HEK293 (cell line): ENCODE results near the gene NOG.

Experiments used
- CTCF ChIA-PET: fragments of 350-600 bp; formaldehyde crosslinking; extraction: SDS; loops from one replicate; lab custom pipeline; 2021; ENCODE audit warnings: antibody characterized with exemption; lab: Yijun Ruan, JAX
- POLR2A ChIA-PET: fragments of 300-600 bp; formaldehyde crosslinking; extraction: SDS; loops from one replicate; lab custom pipeline; 2020; ENCODE audit warnings: antibody characterized with exemption, inconsistent platforms; lab: Yijun Ruan, JAX
- H3K27ac ChIP-seq: fragments of 200-500 bp; sonication (Bioruptor generic); 2 replicates; pipeline ENCODE4 v1.5.1; 2014; ENCODE audit warnings: low read depth, low read length, control low read depth, inconsistent platforms; ENCODE audit errors: extremely low read depth
- H3K36me3 ChIP-seq, 2 experiments: fragments of 200-500 bp in 1 of 2; sonication (Bioruptor generic) in 1 of 2; 1 replicate in 1 of 2; 2 replicates in 1 of 2; pipeline ENCODE4 v1.5.1; 2014 to 2017; ENCODE audit warnings: inconsistent platforms in 2 of 2, low read length in 2 of 2; ENCODE audit not compliant: control insufficient read depth in 2 of 2, insufficient read depth in 1 of 2
- H3K4me1 ChIP-seq: fragments of 200-500 bp; sonication (Bioruptor generic); 2 replicates; pipeline ENCODE4 v1.5.1; 2014; ENCODE audit warnings: mild to moderate bottlenecking, low read length, inconsistent platforms; ENCODE audit not compliant: control insufficient read depth, insufficient read depth
- H3K4me3 ChIP-seq: 2 replicates; pipeline ENCODE4 v1.5.1; 2011; ENCODE audit warnings: low read depth, mild to moderate bottlenecking, control low read depth, low read length, moderate library complexity
- H3K9me3 ChIP-seq: fragments of 200-500 bp; sonication (Bioruptor generic); 2 replicates; pipeline ENCODE4 v1.5.1; 2014; ENCODE audit warnings: low read depth, low read length, inconsistent platforms; ENCODE audit not compliant: control insufficient read depth, insufficient read depth
- FEZF1 ChIP-seq: fragments of 450-650 bp; formaldehyde crosslinking; IDR thresholded peaks from 2 replicates; pipeline ENCODE4 v1.5.1; 2016; ENCODE audit warnings: missing biosample characterization, missing genetic modification characterization
- KLF7 ChIP-seq: fragments of 450-650 bp; formaldehyde crosslinking; IDR thresholded peaks from 2 replicates; pipeline ENCODE4 v1.5.1; 2016; ENCODE audit warnings: missing biosample characterization, missing genetic modification characterization, borderline replicate concordance
- KLF8 ChIP-seq: fragments of 450-650 bp; formaldehyde crosslinking; IDR thresholded peaks from 2 replicates; pipeline ENCODE4 v1.5.1; 2016; ENCODE audit warnings: missing biosample characterization, missing genetic modification characterization
- OSR2 ChIP-seq: fragments of 450-650 bp; formaldehyde crosslinking; IDR thresholded peaks from 2 replicates; pipeline ENCODE4 v1.5.1; 2016; ENCODE audit warnings: missing biosample characterization, missing genetic modification characterization
- REPIN1 ChIP-seq: fragments of 450-650 bp; formaldehyde crosslinking; IDR thresholded peaks from 2 replicates; pipeline ENCODE4 v1.5.1; 2017; ENCODE audit warnings: missing biosample characterization, missing genetic modification characterization, low read depth
- SCRT1 ChIP-seq: fragments of 450-650 bp; formaldehyde crosslinking; IDR thresholded peaks from 2 replicates; pipeline ENCODE4 v1.5.1; 2016; ENCODE audit warnings: missing biosample characterization, missing genetic modification characterization, borderline replicate concordance
- SP2 ChIP-seq: fragments of 450-650 bp; formaldehyde crosslinking; IDR thresholded peaks from 2 replicates; pipeline ENCODE4 v1.5.1; 2016; ENCODE audit warnings: missing biosample characterization, missing genetic modification characterization
- SP7 ChIP-seq: fragments of 450-650 bp; formaldehyde crosslinking; IDR thresholded peaks from 2 replicates; pipeline ENCODE4 v1.5.1; 2016; ENCODE audit warnings: missing biosample characterization, missing genetic modification characterization
- TRIM28 ChIP-seq: IDR thresholded peaks from 2 replicates; pipeline ENCODE4 v1.6.1; 2011; ENCODE audit warnings: low read length, control low read depth, borderline replicate concordance
- YY1 ChIP-seq: fragments of 450-650 bp; formaldehyde crosslinking; IDR thresholded peaks from 2 replicates; pipeline ENCODE4 v1.5.1; 2018; ENCODE audit warnings: missing biosample characterization, missing genetic modification characterization
- ZBTB1 ChIP-seq: fragments of 450-650 bp; formaldehyde crosslinking; IDR thresholded peaks from 2 replicates; pipeline ENCODE4 v1.5.1; 2016; ENCODE audit warnings: missing biosample characterization, missing genetic modification characterization
- ZIC2 ChIP-seq: fragments of 450-650 bp; formaldehyde crosslinking; IDR thresholded peaks from 2 replicates; pipeline ENCODE4 v1.5.1; 2016; ENCODE audit warnings: missing biosample characterization, missing genetic modification characterization
- ZNF133 ChIP-seq: fragments of 450-650 bp; formaldehyde crosslinking; IDR thresholded peaks from 2 replicates; pipeline ENCODE4 v1.5.1; 2016; ENCODE audit warnings: missing biosample characterization, missing genetic modification characterization
- ZNF19 ChIP-seq: fragments of 450-650 bp; formaldehyde crosslinking; IDR thresholded peaks from 2 replicates; pipeline ENCODE4; 2016; ENCODE audit warnings: missing biosample characterization, missing genetic modification characterization, low read depth
- ZNF266 ChIP-seq: fragments of 450-650 bp; formaldehyde crosslinking; IDR thresholded peaks from 2 replicates; pipeline ENCODE4 v1.5.1; 2016; ENCODE audit warnings: missing biosample characterization, missing genetic modification characterization, low read depth
- ZNF324 ChIP-seq: fragments of 450-650 bp; formaldehyde crosslinking; IDR thresholded peaks from 2 replicates; pipeline ENCODE4 v1.5.1; 2016; ENCODE audit warnings: missing biosample characterization, missing genetic modification characterization
- ZNF341 ChIP-seq: fragments of 450-650 bp; formaldehyde crosslinking; IDR thresholded peaks from 2 replicates; pipeline ENCODE4; 2016; ENCODE audit warnings: low read depth, missing biosample characterization, missing genetic modification characterization
- ZNF423 ChIP-seq: fragments of 450-650 bp; formaldehyde crosslinking; IDR thresholded peaks from 2 replicates; pipeline ENCODE4 v1.5.1; 2016; ENCODE audit warnings: missing biosample characterization, missing genetic modification characterization
- ZNF521 ChIP-seq: fragments of 450-650 bp; formaldehyde crosslinking; IDR thresholded peaks from 2 replicates; pipeline ENCODE4 v1.5.1; 2017; ENCODE audit warnings: missing biosample characterization, mild to moderate bottlenecking, missing genetic modification characterization
- ZNF548 ChIP-seq: fragments of 450-650 bp; formaldehyde crosslinking; IDR thresholded peaks from 2 replicates; pipeline ENCODE4 v1.5.1; 2016; ENCODE audit warnings: missing biosample characterization, missing genetic modification characterization
- ZNF707 ChIP-seq: fragments of 450-650 bp; formaldehyde crosslinking; IDR thresholded peaks from 2 replicates; pipeline ENCODE4 v1.5.1; 2016; ENCODE audit warnings: missing biosample characterization, missing genetic modification characterization
- ZNF777 ChIP-seq: fragments of 450-650 bp; formaldehyde crosslinking; IDR thresholded peaks from 2 replicates; pipeline ENCODE4 v1.5.1; 2017; ENCODE audit warnings: missing biosample characterization, missing genetic modification characterization, borderline replicate concordance
- ZNF837 ChIP-seq: fragments of 450-650 bp; formaldehyde crosslinking; IDR thresholded peaks from 2 replicates; pipeline ENCODE4 v1.5.1; 2016; ENCODE audit warnings: missing biosample characterization, missing genetic modification characterization
- ZSCAN23 ChIP-seq: fragments of 450-650 bp; formaldehyde crosslinking; IDR thresholded peaks from 2 replicates; pipeline ENCODE4 v1.5.1; 2016; ENCODE audit warnings: missing biosample characterization, missing genetic modification characterization
- TF ChIP-seq, protein P1 (sequence below): fragments of 450-650 bp; formaldehyde crosslinking; IDR thresholded peaks from 2 replicates; pipeline ENCODE4 v1.5.1; 2016; ENCODE audit warnings: missing biosample characterization, missing genetic modification characterization
- TF ChIP-seq, protein P2 (sequence below): fragments of 450-650 bp; formaldehyde crosslinking; IDR thresholded peaks from 2 replicates; pipeline ENCODE4 v1.5.1; 2017; ENCODE audit warnings: missing biosample characterization, missing genetic modification characterization
- TF ChIP-seq, protein P3 (sequence below): fragments of 450-650 bp; formaldehyde crosslinking; IDR thresholded peaks from 2 replicates; pipeline ENCODE4 v1.5.1; 2016; ENCODE audit warnings: missing biosample characterization, missing genetic modification characterization
- TF ChIP-seq, protein P4 (sequence below): fragments of 450-650 bp; formaldehyde crosslinking; IDR thresholded peaks from 2 replicates; pipeline ENCODE4 v1.5.1; 2016; ENCODE audit warnings: missing biosample characterization, missing genetic modification characterization
- TF ChIP-seq, protein P5 (sequence below): fragments of 450-650 bp; formaldehyde crosslinking; IDR thresholded peaks from 2 replicates; pipeline ENCODE4 v1.5.1; 2016; ENCODE audit warnings: missing biosample characterization, missing genetic modification characterization

NOG gene

DNA sequence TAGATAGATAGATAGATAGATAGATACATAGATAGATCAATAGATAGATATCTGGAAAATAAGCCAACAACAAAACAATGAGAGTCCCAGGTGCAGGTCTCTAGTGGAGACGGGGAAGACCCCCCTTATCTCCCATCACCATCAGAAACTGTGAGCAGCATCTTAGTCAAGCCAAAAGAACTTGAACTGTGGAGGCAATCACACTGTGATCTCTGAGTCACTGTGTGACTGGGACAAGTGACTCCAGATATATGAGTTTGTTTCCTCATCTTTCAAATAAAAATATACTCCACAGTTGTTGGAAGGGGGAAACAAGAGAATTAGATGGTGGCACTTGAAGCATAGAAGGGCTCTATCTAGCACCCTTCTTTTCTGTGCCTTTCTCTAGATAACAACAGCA lies 42.1 kb downstream of the NOG start:
- ChIA-PET POLR2A (interaction anchor here (0.7 kb wide), 1 partner anchor 43 kb away, joined by 6 read pairs; no protein-coding TSS in a partner anchor), CTCF (interaction anchor here (0.7 to 3.5 kb wide), 3 partner anchors 11 to 81 kb away, joined by 3 to 16 read pairs (median 3); no protein-coding TSS in a partner anchor)
- Histone ChIP-seq H3K36me3 (no peaks in the 10 kb centered on the region), H3K4me3 (no peak overlapping the region), H3K4me1 (no peaks in the 10 kb centered on the region; the same call in 1 of the 2 replicates), H3K27ac (no peak overlapping the region), H3K9me3 (no peaks in the 10 kb centered on the region)
- TF ChIP-seq ZSCAN23 (tag by site-specific recombination) (no peak), ZNF266 (no peak), KLF7 (no peak), ZNF324 (tag by site-specific recombination) (no peak), ZBTB1 (tag by site-specific recombination) (no peak), ZNF777 (tag by site-specific recombination) (no peak), OSR2 (tag by site-specific recombination) (no peak), ZNF19 (tag by site-specific recombination) (no peak), ZNF548 (tag by site-specific recombination) (no peak), YY1 (tag by site-specific recombination) (no peak), ZNF707 (tag by site-specific recombination) (no peak)
- TF ChIP-seq, protein P1, sequence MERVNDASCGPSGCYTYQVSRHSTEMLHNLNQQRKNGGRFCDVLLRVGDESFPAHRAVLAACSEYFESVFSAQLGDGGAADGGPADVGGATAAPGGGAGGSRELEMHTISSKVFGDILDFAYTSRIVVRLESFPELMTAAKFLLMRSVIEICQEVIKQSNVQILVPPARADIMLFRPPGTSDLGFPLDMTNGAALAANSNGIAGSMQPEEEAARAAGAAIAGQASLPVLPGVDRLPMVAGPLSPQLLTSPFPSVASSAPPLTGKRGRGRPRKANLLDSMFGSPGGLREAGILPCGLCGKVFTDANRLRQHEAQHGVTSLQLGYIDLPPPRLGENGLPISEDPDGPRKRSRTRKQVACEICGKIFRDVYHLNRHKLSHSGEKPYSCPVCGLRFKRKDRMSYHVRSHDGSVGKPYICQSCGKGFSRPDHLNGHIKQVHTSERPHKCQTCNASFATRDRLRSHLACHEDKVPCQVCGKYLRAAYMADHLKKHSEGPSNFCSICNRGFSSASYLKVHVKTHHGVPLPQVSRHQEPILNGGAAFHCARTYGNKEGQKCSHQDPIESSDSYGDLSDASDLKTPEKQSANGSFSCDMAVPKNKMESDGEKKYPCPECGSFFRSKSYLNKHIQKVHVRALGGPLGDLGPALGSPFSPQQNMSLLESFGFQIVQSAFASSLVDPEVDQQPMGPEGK (tag by site-specific recombination), result no peak
- TF ChIP-seq, protein P2, sequence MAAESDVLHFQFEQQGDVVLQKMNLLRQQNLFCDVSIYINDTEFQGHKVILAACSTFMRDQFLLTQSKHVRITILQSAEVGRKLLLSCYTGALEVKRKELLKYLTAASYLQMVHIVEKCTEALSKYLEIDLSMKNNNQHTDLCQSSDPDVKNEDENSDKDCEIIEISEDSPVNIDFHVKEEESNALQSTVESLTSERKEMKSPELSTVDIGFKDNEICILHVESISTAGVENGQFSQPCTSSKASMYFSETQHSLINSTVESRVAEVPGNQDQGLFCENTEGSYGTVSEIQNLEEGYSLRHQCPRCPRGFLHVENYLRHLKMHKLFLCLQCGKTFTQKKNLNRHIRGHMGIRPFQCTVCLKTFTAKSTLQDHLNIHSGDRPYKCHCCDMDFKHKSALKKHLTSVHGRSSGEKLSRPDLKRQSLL (tag by site-specific recombination), result no peak
- TF ChIP-seq, protein P3, sequence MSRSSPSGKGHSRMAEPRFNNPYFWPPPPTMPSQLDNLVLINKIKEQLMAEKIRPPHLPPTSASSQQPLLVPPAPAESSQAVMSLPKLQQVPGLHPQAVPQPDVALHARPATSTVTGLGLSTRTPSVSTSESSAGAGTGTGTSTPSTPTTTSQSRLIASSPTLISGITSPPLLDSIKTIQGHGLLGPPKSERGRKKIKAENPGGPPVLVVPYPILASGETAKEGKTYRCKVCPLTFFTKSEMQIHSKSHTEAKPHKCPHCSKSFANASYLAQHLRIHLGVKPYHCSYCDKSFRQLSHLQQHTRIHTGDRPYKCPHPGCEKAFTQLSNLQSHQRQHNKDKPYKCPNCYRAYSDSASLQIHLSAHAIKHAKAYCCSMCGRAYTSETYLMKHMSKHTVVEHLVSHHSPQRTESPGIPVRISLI (tag by site-specific recombination), result no peak

DNA sequence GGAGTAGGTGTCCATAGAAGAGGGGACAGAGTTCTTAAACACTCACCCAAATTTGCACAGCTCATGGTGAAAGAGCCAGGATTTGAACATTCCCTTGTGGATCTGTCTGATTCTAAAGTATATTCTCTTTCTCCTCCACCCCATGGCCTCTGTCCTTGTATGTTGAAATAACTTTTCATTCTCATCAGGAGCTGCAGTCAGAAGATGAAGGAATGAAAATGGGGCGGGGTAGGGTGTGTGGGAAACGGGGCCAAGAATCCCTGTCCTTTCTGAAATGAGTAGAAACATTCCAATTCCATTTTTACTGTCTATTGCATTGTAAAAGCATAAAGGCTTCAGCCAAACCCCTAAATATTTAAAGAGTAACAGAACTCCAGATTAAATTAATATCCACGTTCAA lies 42.8 kb downstream of the NOG start:
- Histone ChIP-seq H3K27ac (no peak overlapping the region), H3K36me3 (no peaks in the 10 kb centered on the region), H3K4me3 (no peak overlapping the region), H3K9me3 (no peaks in the 10 kb centered on the region), H3K4me1 (no peaks in the 10 kb centered on the region; the same call in 1 of the 2 replicates)
- ChIA-PET POLR2A (no interaction called here), CTCF (interaction anchor here (0.6 to 3.5 kb wide), 8 partner anchors 12 to 138 kb away, joined by 3 to 16 read pairs (median 3); partner anchors contain the start of gene NOG)
- TF ChIP-seq ZNF837 (tag by site-specific recombination), result no peak
- TF ChIP-seq KLF8 (tag by site-specific recombination), result no peak
- TF ChIP-seq SCRT1, result no peak
- no peak for TF ChIP-seq SP7 (tag by site-specific recombination)
- no peak for TF ChIP-seq FEZF1 (tag by site-specific recombination)
- TF ChIP-seq, protein P4, sequence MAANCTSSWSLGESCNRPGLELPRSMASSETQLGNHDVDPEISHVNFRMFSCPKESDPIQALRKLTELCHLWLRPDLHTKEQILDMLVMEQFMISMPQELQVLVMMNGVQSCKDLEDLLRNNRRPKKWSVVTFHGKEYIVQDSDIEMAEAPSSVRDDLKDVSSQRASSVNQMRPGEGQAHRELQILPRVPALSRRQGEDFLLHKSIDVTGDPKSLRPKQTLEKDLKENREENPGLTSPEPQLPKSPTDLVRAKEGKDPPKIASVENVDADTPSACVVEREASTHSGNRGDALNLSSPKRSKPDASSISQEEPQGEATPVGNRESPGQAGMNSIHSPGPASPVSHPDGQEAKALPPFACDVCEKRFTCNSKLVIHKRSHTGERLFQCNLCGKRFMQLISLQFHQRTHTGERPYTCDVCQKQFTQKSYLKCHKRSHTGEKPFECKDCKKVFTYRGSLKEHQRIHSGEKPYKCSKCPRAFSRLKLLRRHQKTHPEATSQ, result no peak
- TF ChIP-seq REPIN1 (tag by site-specific recombination), result no peak
- no peak for TF ChIP-seq ZNF341 (tag by site-specific recombination)
- TF ChIP-seq ZNF707 (tag by site-specific recombination), result no peak
- no peak for TF ChIP-seq ZIC2
- no peak for TF ChIP-seq ZNF423 (tag by site-specific recombination)
- no peak for TF ChIP-seq ZNF521 (tag by site-specific recombination)
- TF ChIP-seq, protein P5, sequence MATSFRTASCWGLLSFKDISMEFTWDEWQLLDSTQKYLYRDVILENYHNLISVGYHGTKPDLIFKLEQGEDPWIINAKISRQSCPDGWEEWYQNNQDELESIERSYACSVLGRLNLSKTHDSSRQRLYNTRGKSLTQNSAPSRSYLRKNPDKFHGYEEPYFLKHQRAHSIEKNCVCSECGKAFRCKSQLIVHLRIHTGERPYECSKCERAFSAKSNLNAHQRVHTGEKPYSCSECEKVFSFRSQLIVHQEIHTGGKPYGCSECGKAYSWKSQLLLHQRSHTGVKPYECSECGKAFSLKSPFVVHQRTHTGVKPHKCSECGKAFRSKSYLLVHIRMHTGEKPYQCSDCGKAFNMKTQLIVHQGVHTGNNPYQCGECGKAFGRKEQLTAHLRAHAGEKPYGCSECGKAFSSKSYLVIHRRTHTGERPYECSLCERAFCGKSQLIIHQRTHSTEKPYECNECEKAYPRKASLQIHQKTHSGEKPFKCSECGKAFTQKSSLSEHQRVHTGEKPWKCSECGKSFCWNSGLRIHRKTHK (tag by site-specific recombination), result no peak
- TF ChIP-seq ZNF133 (tag by site-specific recombination), result no peak
- TF ChIP-seq TRIM28, result no peak
- no peak for TF ChIP-seq SP2
